ENCODE results near the gene TBX1.

- TF ChIP-seq CTCF (conservative IDR thresholded peaks at IDR 0.05 in 1 of 2, IDR thresholded peaks at IDR 0.05 in 1 of 2; ENCODE audit: extremely low read depth in 1 of 2, insufficient read depth in 1 of 2, low read depth in 1 of 2, low read length in 2 of 2) (no peak), EZH2 (IDR thresholded peaks at IDR 0.05; ENCODE audit: borderline replicate concordance, low read length) (no peak)
These were observed 14.1 kb downstream of the TBX1 start for GRCh38 chr22:19774628-19775027.
